Measurements from ENCODE around the gene SUSD5. TPM values are rescaled to one million over a fixed set of nuclear protein-coding genes. Genes with fewer than 3 reads are reported as not detected.

Gene SUSD5
- total RNA-seq, 5 donors from 2014 or later (not counting 1 experiment from before 2014, with no cell fraction given): not detected

Other genes starting within 250 kb of the SUSD5 start
- 10 to 100 TPM; 28.2 to 46.2 (median 31.3) TPM for gene GLB1, start 121.7 kb downstream of the SUSD5 start, total RNA-seq
- gene TMPPE, start 121.7 kb downstream of the SUSD5 start, total RNA-seq: 10 to 100 TPM in 2 of 5 donors, 1 to 10 TPM in 3; 8.0 to 11.2 (median 9.8) TPM
- gene CRTAP, start 104.8 kb downstream of the SUSD5 start, total RNA-seq: 10 to 100 TPM; 27.8 to 65.7 (median 52.4) TPM
- gene FBXL2, start 58.6 kb upstream of the SUSD5 start, total RNA-seq: under 1 TPM in 1 of 5 donors, not detected in 4; 0.39 TPM
- gene UBP1, start 221.6 kb upstream of the SUSD5 start, total RNA-seq: 100 to 1,000 TPM in 1 of 5 donors, 10 to 100 TPM in 4; 87.3 to 101 (median 91.4) TPM

All from T-cell (primary cell).